Trophoblast cell (in vitro differentiated cells and primary cell): ENCODE data around the gene CLIC4.

Source experiments
- DNase-seq, 2 donors: peaks; one replicate each; pipeline ENCODE4 v3.0.0-alpha.2; 2016
- H2AFZ ChIP-seq: 2 replicates; pipeline ENCODE4 v1.6.1; 2013; ENCODE audit warnings: low read length, moderate library complexity, mild to moderate bottlenecking; ENCODE audit not compliant: insufficient read depth, poor library complexity
- H2AK5ac ChIP-seq: 2 replicates; pipeline ENCODE4 v1.6.1; 2013; ENCODE audit warnings: mild to moderate bottlenecking, low read length
- H2BK120ac ChIP-seq: 2 replicates; pipeline ENCODE4 v1.6.1; 2013; ENCODE audit warnings: low read length, mild to moderate bottlenecking, moderate library complexity; ENCODE audit not compliant: insufficient read depth, poor library complexity
- H2BK12ac ChIP-seq: 2 replicates; pipeline ENCODE4 v1.6.1; 2013; ENCODE audit warnings: mild to moderate bottlenecking, low read length, moderate library complexity
- H2BK5ac ChIP-seq: 2 replicates; pipeline ENCODE4 v1.6.1; 2013; ENCODE audit warnings: low read length, low read depth, moderate library complexity, mild to moderate bottlenecking; ENCODE audit not compliant: poor library complexity
- H3K14ac ChIP-seq: 2 replicates; pipeline ENCODE4 v1.6.1; 2013; ENCODE audit warnings: mild to moderate bottlenecking, low read length
- H3K18ac ChIP-seq: 2 replicates; pipeline ENCODE4 v1.6.1; 2013; ENCODE audit warnings: mild to moderate bottlenecking, low read length
- H3K23ac ChIP-seq: 2 replicates; pipeline ENCODE4 v1.6.1; 2013; ENCODE audit warnings: low read length
- H3K27ac ChIP-seq: 2 replicates; pipeline ENCODE4 v1.5.1; 2013; ENCODE audit warnings: low read depth, mild to moderate bottlenecking, inconsistent platforms, low read length, moderate library complexity
- H3K27me3 ChIP-seq: 2 replicates; pipeline ENCODE4 v1.6.1; 2013; ENCODE audit warnings: inconsistent platforms, mild to moderate bottlenecking, low read length, moderate library complexity; ENCODE audit not compliant: insufficient read depth
- H3K36me3 ChIP-seq, 2 experiments: 1 replicate in 1 of 2; 2 replicates in 1 of 2; pipeline ENCODE4 v1.6.1; 2013; ENCODE audit warnings: low read length in 2 of 2, mild to moderate bottlenecking in 2 of 2, moderate library complexity in 1 of 2; ENCODE audit not compliant: insufficient read depth in 2 of 2, control insufficient read depth in 1 of 2
- H3K4ac ChIP-seq: 2 replicates; pipeline ENCODE4 v1.6.1; 2013; ENCODE audit warnings: low read depth, mild to moderate bottlenecking, low read length, moderate library complexity
- H3K4me1 ChIP-seq, 2 experiments: 1 replicate in 1 of 2; 2 replicates in 1 of 2; pipeline ENCODE4 v1.6.1; 2013; ENCODE audit warnings: low read length in 2 of 2, mild to moderate bottlenecking in 2 of 2, moderate library complexity in 1 of 2; ENCODE audit not compliant: insufficient read depth in 2 of 2, control insufficient read depth in 1 of 2
- H3K4me2 ChIP-seq: 2 replicates; pipeline ENCODE4 v1.6.1; 2013; ENCODE audit warnings: inconsistent platforms, mild to moderate bottlenecking, low read length, moderate library complexity
- H3K4me3 ChIP-seq: 2 replicates; pipeline ENCODE4 v1.5.1; 2013; ENCODE audit warnings: mild to moderate bottlenecking, low read depth, low read length, inconsistent platforms
- H3K79me1 ChIP-seq: one replicate; pipeline ENCODE4 v1.6.1; 2013; ENCODE audit warnings: low read length
- H3K79me2 ChIP-seq: 2 replicates; pipeline ENCODE4 v1.6.1; 2013; ENCODE audit warnings: low read length, mild to moderate bottlenecking; ENCODE audit not compliant: control insufficient read depth, insufficient read depth, poor library complexity
- H3K9ac ChIP-seq: 2 replicates; pipeline ENCODE4 v1.6.1; 2013; ENCODE audit warnings: mild to moderate bottlenecking, low read length
- H3K9me3 ChIP-seq: 2 replicates; pipeline ENCODE4 v1.6.1; 2013; ENCODE audit warnings: low read depth, mild to moderate bottlenecking, control low read depth, inconsistent platforms, low read length; ENCODE audit not compliant: insufficient read depth
- H4K12ac ChIP-seq: 2 replicates; pipeline ENCODE4 v1.6.1; 2013; ENCODE audit warnings: low read depth, mild to moderate bottlenecking, low read length, moderate library complexity
- H4K8ac ChIP-seq: 2 replicates; pipeline ENCODE4 v1.6.1; 2013; ENCODE audit warnings: low read depth, mild to moderate bottlenecking, low read length, moderate library complexity
- H4K91ac ChIP-seq: one replicate; pipeline ENCODE4 v1.6.1; 2013; ENCODE audit warnings: low read depth, mild to moderate bottlenecking, low read length, moderate library complexity
- WGBS: extraction: QIAGEN DNeasy Blood & Tissue Kit; methylation state at CpG from one replicate; pipeline ENCODE4 v1.1.7; 2013; ENCODE audit warnings: missing lambda C conversion rate; ENCODE audit not compliant: insufficient read length, insufficient coverage; ENCODE audit errors: extremely low coverage; 5-methylcytosine and 5-hydroxymethylcytosine counted together

Gene CLIC4

DNA sequence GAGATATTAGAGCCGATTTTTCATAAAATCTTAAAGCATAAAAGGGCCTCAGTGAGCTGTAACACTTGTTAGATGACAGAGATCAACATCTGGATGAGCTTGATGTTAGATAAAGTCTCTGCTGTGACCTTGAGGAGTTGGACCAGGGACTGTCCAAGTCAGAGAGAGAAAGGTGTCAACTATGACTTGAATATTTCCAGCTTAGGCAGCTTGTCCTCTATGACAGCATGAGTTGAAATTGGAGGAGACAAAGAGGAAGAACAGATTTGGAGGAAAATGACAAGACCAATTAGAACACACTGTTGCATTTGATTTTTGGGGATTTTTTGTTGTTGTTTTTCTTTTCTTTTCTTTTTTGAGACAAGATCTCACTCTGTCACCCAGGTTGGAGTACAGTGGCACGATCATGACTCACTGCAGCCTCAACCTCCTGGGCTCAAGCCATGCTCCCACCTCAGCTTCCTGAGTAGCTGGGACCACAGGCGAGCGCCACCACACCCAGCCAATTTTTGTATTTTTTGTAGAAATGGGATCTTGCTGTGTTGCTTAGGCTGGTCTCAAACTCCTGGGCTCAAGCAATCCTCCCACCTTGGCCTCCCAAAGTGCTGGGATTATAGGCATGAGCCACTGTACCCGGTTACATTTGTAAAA lies 35.3 kb upstream of the CLIC4 start:
- Histone ChIP-seq H4K8ac (no peak overlapping the region), H3K27ac (no peak overlapping the region), H3K36me3 (no peaks in the 10 kb centered on the region), H3K23ac (no peak overlapping the region), H2BK120ac (no peak overlapping the region), H2AK5ac (no peak overlapping the region), H3K79me2 (no peaks in the 10 kb centered on the region), H2BK12ac (no peak overlapping the region), H2AFZ (no peak overlapping the region), H3K4ac (no peak overlapping the region), H3K18ac (no peak overlapping the region), H3K14ac (no peak overlapping the region), H3K79me1 (peaks cover 10% of the 10 kb centered on the region), H3K9me3 (no peaks in the 10 kb centered on the region), H3K9ac (no peak overlapping the region), H3K4me2 (no peak overlapping the region), H4K91ac (no peak overlapping the region), H3K4me1 (peaks cover 15 to 16% of the 10 kb centered on the region in 2 experiments), H2BK5ac (no peak overlapping the region), H3K27me3 (no peaks in the 10 kb centered on the region), H4K12ac (no peak overlapping the region), H3K4me3 (no peak overlapping the region)
- no CpG with 5 or more reads among the region's 5 CpGs for WGBS
- DNase-seq, result no peak

DNA sequence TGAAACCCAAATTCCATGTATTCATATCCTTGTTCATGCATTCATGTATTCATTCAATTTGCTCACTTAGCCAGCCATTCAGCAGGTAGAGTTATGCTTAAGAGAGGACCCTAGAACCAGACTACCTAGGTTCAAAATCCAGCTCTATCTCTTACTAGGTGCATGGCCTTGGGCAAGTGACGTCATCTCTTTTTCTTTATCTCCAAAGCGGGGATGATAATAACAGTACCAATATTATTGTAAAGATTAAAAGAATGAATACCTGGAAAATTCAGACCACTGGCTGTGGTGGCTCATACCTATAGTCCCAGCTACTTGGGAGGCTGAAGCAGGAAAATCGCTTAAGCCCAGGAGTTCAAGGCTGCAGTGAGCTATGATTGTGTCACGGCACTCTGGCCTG lies 33.9 kb upstream of the CLIC4 start:
- Histone ChIP-seq H3K79me1 (peaks cover 7% of the 10 kb centered on the region), H4K91ac (peak overlapping the region; percentile 17), H3K18ac (no peak overlapping the region), H3K14ac (no peak overlapping the region), H3K9ac (no peak overlapping the region), H3K27me3 (no peaks in the 10 kb centered on the region), H3K79me2 (no peaks in the 10 kb centered on the region), H2BK120ac (no peak overlapping the region), H2AK5ac (no peak overlapping the region), H3K4me3 (no peak overlapping the region), H2BK12ac (no peak overlapping the region), H4K8ac (no peak overlapping the region), H3K4ac (no peak overlapping the region), H2BK5ac (no peak overlapping the region), H3K9me3 (no peaks in the 10 kb centered on the region), H3K36me3 (no peaks in the 10 kb centered on the region), H3K23ac (no peak overlapping the region), H2AFZ (no peak overlapping the region), H4K12ac (no peak overlapping the region), H3K4me1 (peaks cover 9% of the 10 kb centered on the region in 2 experiments), H3K4me2 (no peak overlapping the region), H3K27ac (no peak overlapping the region)
- peak; percentile 57 to 91 for DNase-seq
- no CpG with 5 or more reads among the region's 4 CpGs for WGBS

DNA sequence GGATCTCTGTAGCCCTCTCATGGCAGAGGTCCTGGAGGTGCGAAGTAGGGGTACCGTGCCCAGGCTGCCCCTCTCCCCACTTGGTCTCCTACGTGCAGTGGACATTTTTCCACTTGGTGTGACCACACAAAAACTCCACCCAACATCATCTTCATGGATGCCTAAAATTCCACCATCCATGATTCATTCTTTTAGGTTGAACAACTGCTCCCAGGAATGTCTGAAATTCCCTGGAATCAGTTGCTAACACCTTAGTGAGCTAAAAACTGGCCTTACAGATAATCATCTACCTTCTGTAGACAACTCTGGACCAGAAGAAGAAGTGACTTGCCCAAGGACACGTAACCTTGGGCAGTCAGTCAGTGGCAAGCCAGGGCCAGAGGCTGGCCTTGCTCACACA lies 32.1 kb upstream of the CLIC4 start:
- peak; percentile 58 to 94 for DNase-seq
- Histone ChIP-seq H3K79me2 (no peaks in the 10 kb centered on the region), H4K8ac (no peak overlapping the region), H3K9ac (no peak overlapping the region), H3K9me3 (no peaks in the 10 kb centered on the region), H2BK12ac (peak overlapping the region; percentile 67), H3K14ac (peak overlapping the region; percentile 24), H3K4me2 (peak overlapping the region; percentile 11), H2BK5ac (peak overlapping the region; percentile 52), H3K36me3 (no peaks in the 10 kb centered on the region), H3K27ac (peak overlapping the region; percentile 52), H4K12ac (no peak overlapping the region), H3K23ac (no peak overlapping the region), H2BK120ac (peak overlapping the region; percentile 81), H3K27me3 (no peaks in the 10 kb centered on the region), H3K4ac (no peak overlapping the region), H4K91ac (peak overlapping the region; percentile 65), H3K79me1 (peaks cover 7% of the 10 kb centered on the region), H2AK5ac (no peak overlapping the region), H2AFZ (no peak overlapping the region), H3K4me3 (no peak overlapping the region), H3K4me1 (peaks cover 9% of the 10 kb centered on the region in 2 experiments), H3K18ac (peak overlapping the region; percentile 22)
- no CpG with 5 or more reads among the region's 4 CpGs for WGBS

DNA sequence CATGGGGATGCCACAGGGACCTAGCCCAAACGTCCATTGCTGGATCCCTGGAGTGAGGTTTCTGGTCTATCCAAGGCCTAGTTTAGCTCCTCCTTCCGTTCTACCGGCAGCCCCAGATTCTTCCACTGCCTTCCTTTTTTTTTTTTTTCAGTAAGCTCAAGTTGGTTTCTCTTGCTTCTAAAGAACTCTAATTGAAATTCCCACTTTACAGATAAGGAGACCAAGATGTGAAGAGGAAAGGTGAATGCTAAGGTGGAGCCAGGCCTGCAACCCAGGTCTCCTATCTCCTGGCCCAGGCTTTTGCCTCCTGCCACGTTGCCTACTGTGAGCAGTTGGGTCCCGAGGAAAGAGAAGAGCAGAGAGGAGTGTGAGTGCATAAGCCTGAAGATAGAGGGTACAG lies 31.5 kb upstream of the CLIC4 start:
- Histone ChIP-seq H4K12ac (no peak overlapping the region), H3K14ac (peak overlapping the region; percentile 42), H3K18ac (peak overlapping the region; percentile 45), H3K23ac (no peak overlapping the region), H3K36me3 (no peaks in the 10 kb centered on the region), H3K9me3 (no peaks in the 10 kb centered on the region), H4K91ac (peak overlapping the region; percentile 84), H3K9ac (no peak overlapping the region), H3K27ac (peak overlapping the region; percentile 37), H2BK120ac (peak overlapping the region; percentile 81), H2AFZ (no peak overlapping the region), H2BK5ac (peak overlapping the region; percentile 45), H3K27me3 (no peaks in the 10 kb centered on the region), H4K8ac (no peak overlapping the region), H2BK12ac (peak overlapping the region; percentile 88), H3K79me1 (peaks cover 7% of the 10 kb centered on the region), H3K4ac (no peak overlapping the region), H3K4me2 (no peak overlapping the region), H3K79me2 (no peaks in the 10 kb centered on the region), H2AK5ac (peak overlapping the region; percentile 55), H3K4me3 (no peak overlapping the region), H3K4me1 (peaks cover 9% of the 10 kb centered on the region in 2 experiments)
- DNase-seq, result peak in 1 of 2 donors; percentile 54
- no CpG with 5 or more reads among the region's 5 CpGs for WGBS
